HepG2 (cell line): ENCODE data around the gene LYZL6. TPM values are rescaled to one million over a fixed set of nuclear protein-coding genes. Genes with fewer than 3 reads are reported as not detected.
A peak's percentile ranks its signal among the peaks of the same experiment; 100 is the strongest.

Experiments used
- AHDC1 ChIP-seq: sonication (generic); formaldehyde crosslinking; IDR thresholded peaks from 2 replicates; pipeline ENCODE4 v1.5.1; 2020; ENCODE audit warnings: mild to moderate bottlenecking, missing genetic modification reagents, borderline replicate concordance
- CEBPB ChIP-seq: IDR thresholded peaks from 2 replicates; pipeline ENCODE4 v1.6.1; 2011; ENCODE audit warnings: low read depth, low read length, improper control_type of control experiment, borderline replicate concordance
- GTF2F1 ChIP-seq: fragments of 150-350 bp; IDR thresholded peaks from 2 replicates; pipeline ENCODE4 v1.6.1; 2014; ENCODE audit warnings: low read length
- KDM3A ChIP-seq: IDR thresholded peaks from 2 replicates; pipeline ENCODE4 v1.6.1; 2018; ENCODE audit warnings: low read depth, missing compliant biosample characterization
- KLF12 ChIP-seq: sonication (generic); formaldehyde crosslinking; IDR thresholded peaks from 2 replicates; pipeline ENCODE4 v1.4.0; 2020; ENCODE audit warnings: missing genetic modification reagents, borderline replicate concordance
- KMT2B ChIP-seq: IDR thresholded peaks from 2 replicates; pipeline ENCODE4 v1.6.1; 2016; ENCODE audit warnings: missing genetic modification reagents, missing compliant biosample characterization
- NR1H2 ChIP-seq: sonication (generic); formaldehyde crosslinking; IDR thresholded peaks from 2 replicates; pipeline ENCODE4 v1.8.1; 2022; ENCODE audit warnings: low read depth, missing genetic modification reagents, borderline replicate concordance
- NR2F6 ChIP-seq, 2 experiments: IDR thresholded peaks; 2 replicates each; pipeline ENCODE4 v1.6.1; 2016; ENCODE audit warnings: antibody characterized with exemption in 1 of 2, mild to moderate bottlenecking in 1 of 2
- PATZ1 ChIP-seq: sonication (generic); formaldehyde crosslinking; IDR thresholded peaks from 2 replicates; pipeline ENCODE4 v1.4.0; 2020; ENCODE audit warnings: missing genetic modification reagents
- PHF5A ChIP-seq: IDR thresholded peaks from one replicate; pipeline ENCODE4 v1.6.1; 2018; ENCODE audit warnings: low read depth, missing genetic modification reagents; ENCODE audit not compliant: unreplicated experiment
- RXRA ChIP-seq: sonication (generic); formaldehyde crosslinking; IDR thresholded peaks from 2 replicates; pipeline ENCODE4 v1.5.1; 2020; ENCODE audit warnings: missing genetic modification reagents
- SALL1 ChIP-seq: sonication (generic); formaldehyde crosslinking; IDR thresholded peaks from 2 replicates; pipeline ENCODE4 v1.8.0; 2022; ENCODE audit warnings: mild to moderate bottlenecking, missing genetic modification reagents
- SKI ChIP-seq: fragments of 450-650 bp; IDR thresholded peaks from one replicate; pipeline ENCODE4 v1.6.1; 2018; ENCODE audit warnings: mild to moderate bottlenecking; ENCODE audit not compliant: partially characterized antibody
- SP140L ChIP-seq: sonication (generic); formaldehyde crosslinking; IDR thresholded peaks from 2 replicates; pipeline ENCODE4 v1.4.0; 2020; ENCODE audit warnings: missing genetic modification reagents, borderline replicate concordance
- THRA ChIP-seq: sonication (generic); formaldehyde crosslinking; IDR thresholded peaks from 2 replicates; pipeline ENCODE4 v1.4.0; 2020; ENCODE audit warnings: missing genetic modification reagents, borderline replicate concordance
- ZMAT3 ChIP-seq: sonication (generic); formaldehyde crosslinking; conservative IDR thresholded peaks from 2 replicates; pipeline ENCODE4 v1.7.0; 2021; ENCODE audit warnings: missing genetic modification reagents
- ZNF333 ChIP-seq: sonication (generic); formaldehyde crosslinking; IDR thresholded peaks from 2 replicates; pipeline ENCODE4 v1.4.0; 2020; ENCODE audit warnings: mild to moderate bottlenecking, missing genetic modification reagents, borderline replicate concordance
- ZNF431 ChIP-seq: sonication (generic); formaldehyde crosslinking; IDR thresholded peaks from 2 replicates; pipeline ENCODE4 v1.9.0; 2022; ENCODE audit warnings: missing genetic modification reagents, low read depth, mild to moderate bottlenecking, borderline replicate concordance
- ZNF530 ChIP-seq: sonication (generic); formaldehyde crosslinking; IDR thresholded peaks from 2 replicates; pipeline ENCODE4 v1.5.0; 2020; ENCODE audit warnings: low read depth, mild to moderate bottlenecking, missing genetic modification reagents
- polyA plus RNA-seq, 8 experiments: library from polyadenylated mRNA; depleted of rRNA in 3 of 8; stranded (reverse) in 7 of 8; unstranded in 1 of 8; fragments of >200 nt; fragmentation: Illumina TruSeq in 4 of 8; extraction: Trizol in 4 of 8; gene quantifications; 2 replicates each; pipeline versions ENCODE4 v1.2.1 to v1.2.3, GENCODE V29; 2011 to 2016; ENCODE audit warnings: low read depth in 4 of 8, missing spikeins in 1 of 8, mixed read lengths in 1 of 8; ENCODE audit not compliant: insufficient read depth in 1 of 8
- total RNA-seq, 5 experiments: library from RNA; depleted of rRNA; stranded (reverse); fragments of >200 nt; fragmentation: Illumina TruSeq; extraction: Trizol; gene quantifications; 2 replicates each; pipeline ENCODE4 v1.2.3, GENCODE V29; 2016; ENCODE audit warnings: low read depth in 1 of 5
- TF ChIP-seq, protein P1 (sequence below): sonication (generic); formaldehyde crosslinking; IDR thresholded peaks from 2 replicates; pipeline ENCODE4 v1.8.1; 2023; ENCODE audit warnings: mild to moderate bottlenecking, inconsistent platforms, moderate library complexity, missing genetic modification reagents, borderline replicate concordance

LYZL6 gene
- total and polyA plus RNA-seq, 2 of the 13 experiments (the other 11 are each of a cell fraction or from before 2014, with no cell fraction given): not detected

DNA sequence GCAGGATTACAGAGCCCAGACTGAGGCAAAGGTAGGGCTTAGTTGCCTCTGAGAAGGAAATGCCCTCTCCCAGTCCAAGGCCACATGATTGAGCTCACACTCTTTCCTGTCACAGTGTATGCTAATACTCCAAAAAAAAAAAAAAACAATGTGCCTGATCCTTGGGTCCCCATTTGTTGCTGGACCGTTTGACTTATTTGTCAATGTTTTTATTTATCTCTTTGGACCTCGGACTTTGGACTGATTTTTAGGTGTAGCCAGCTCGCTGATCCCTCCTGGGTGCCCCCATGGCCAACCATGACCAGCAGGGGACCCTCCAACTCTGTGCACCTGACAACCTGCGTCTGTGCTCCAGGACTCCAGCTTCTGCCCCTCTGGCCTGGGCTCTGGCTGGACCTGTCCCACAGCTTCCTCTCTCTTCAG lies 38.4 kb upstream of the LYZL6 start (continued):
- peak; percentile 76 for TF ChIP-seq SKI
- TF ChIP-seq AHDC1: 0 out of 2 replicates have a peak, but pooled peaks have one; percentile 21
- no peak for TF ChIP-seq ZNF333 (CRISPR knock-in tag)
- TF ChIP-seq PHF5A (CRISPR knock-in tag): no peak
- TF ChIP-seq, protein P1, sequence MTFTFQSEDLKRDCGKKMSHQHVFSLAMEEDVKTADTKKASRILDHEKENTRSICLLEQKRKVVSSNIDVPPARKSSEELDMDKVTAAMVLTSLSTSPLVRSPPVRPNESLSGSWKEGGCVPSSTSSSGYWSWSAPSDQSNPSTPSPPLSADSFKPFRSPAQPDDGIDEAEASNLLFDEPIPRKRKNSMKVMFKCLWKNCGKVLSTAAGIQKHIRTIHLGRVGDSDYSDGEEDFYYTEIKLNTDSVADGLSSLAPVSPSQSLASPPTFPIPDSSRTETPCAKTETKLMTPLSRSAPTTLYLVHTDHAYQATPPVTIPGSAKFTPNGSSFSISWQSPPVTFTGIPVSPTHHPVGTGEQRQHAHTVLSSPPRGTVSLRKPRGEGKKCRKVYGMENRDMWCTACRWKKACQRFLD (CRISPR knock-in tag): no peak
- no peak for TF ChIP-seq SP140L (CRISPR knock-in tag)
- TF ChIP-seq ZNF530 (CRISPR knock-in tag): no peak
- peak; percentile 43; the same call in 1 of the 2 replicates for TF ChIP-seq RXRA (CRISPR knock-in tag)
- no peak for TF ChIP-seq NR1H2 (CRISPR knock-in tag)
- no peak for TF ChIP-seq NR2F6 (IDR thresholded peaks at IDR 0.05)
- peak; percentile 58; the same call in 1 of the 2 replicates for TF ChIP-seq NR2F6 (CRISPR knock-in tag; IDR thresholded peaks at IDR 0.05)
- peak; percentile 72; the same call in 1 of the 2 replicates for TF ChIP-seq KDM3A
- no peak for TF ChIP-seq GTF2F1
- 0 out of 2 replicates have a peak, but pooled peaks have one; percentile 63 for TF ChIP-seq ZNF431
- no peak for TF ChIP-seq ZMAT3 (CRISPR knock-in tag)
- no peak for TF ChIP-seq THRA
- no peak for TF ChIP-seq KLF12 (CRISPR knock-in tag)
- 0 out of 2 replicates have a peak, but pooled peaks have one; percentile 27 for TF ChIP-seq KMT2B
- TF ChIP-seq PATZ1 (CRISPR knock-in tag): peak; percentile 41; the same call in 1 of the 2 replicates
- TF ChIP-seq SALL1 (CRISPR knock-in tag): peak; percentile 92
- TF ChIP-seq CEBPB: no peak
